Stimulated activated memory B cell treated with anti-CD40 and anti-IgM and Interleukin-4, amounts not matched to agents 10 μg/mL and 1 μg/mL and 100 μg/mL, for 72 hours (primary cell): ENCODE data around the gene LPAR2.

Experiments
- ATAC-seq: fragments of 150-1000 bp; cut with Tn5 transposase; 2 replicates; pipeline ENCODE4 v1.10.0; 2021
- H3K27ac Mint-ChIP-seq: one replicate; pipeline ENCODE4 v1.8.0; 2022; ENCODE audit warnings: mild to moderate bottlenecking, mixed read lengths
- H3K27me3 Mint-ChIP-seq: one replicate; pipeline ENCODE4 v1.8.0; 2022; ENCODE audit warnings: mixed read lengths
- H3K36me3 Mint-ChIP-seq: one replicate; pipeline ENCODE4 v1.8.0; 2022; ENCODE audit warnings: mixed read lengths
- H3K4me1 Mint-ChIP-seq: one replicate; pipeline ENCODE4 v1.8.0; 2022; ENCODE audit warnings: mixed read lengths
- H3K4me3 Mint-ChIP-seq: one replicate; pipeline ENCODE4 v1.8.0; 2022; ENCODE audit warnings: mild to moderate bottlenecking, moderate library complexity, mixed read lengths
- H3K9me3 Mint-ChIP-seq: one replicate; pipeline ENCODE4 v1.8.0; 2022; ENCODE audit warnings: mixed read lengths

The LPAR2 gene

DNA sequence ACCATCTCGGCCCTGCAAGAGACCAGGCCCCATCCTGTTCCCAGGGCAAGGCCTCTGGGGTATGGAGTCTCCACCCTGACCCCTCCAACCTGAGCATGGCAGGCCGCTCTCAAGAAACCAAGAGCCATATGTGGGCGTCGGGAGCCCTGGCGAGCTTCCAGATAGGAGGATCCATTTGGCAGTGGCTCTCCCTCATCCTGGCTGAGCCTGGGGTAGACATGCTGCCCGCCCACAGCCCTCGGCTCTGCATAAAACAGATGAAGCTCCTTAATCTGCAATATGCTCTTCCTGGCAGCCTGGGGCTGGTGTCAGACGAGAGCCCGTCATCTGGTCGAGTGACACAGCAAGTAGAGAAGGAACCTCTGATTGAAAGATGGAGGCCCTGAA lies 29.4 kb upstream of the LPAR2 start:
- no peak for ATAC-seq
- no peaks in the 10 kb centered on the region for H3K9me3 Mint-ChIP-seq
- H3K4me1 Mint-ChIP-seq, result peaks cover 17% of the 10 kb centered on the region
- H3K36me3 Mint-ChIP-seq, result peaks cover 61% of the 10 kb centered on the region
- H3K27ac Mint-ChIP-seq, result no peak overlapping the region
- no peak overlapping the region for H3K4me3 Mint-ChIP-seq
- H3K27me3 Mint-ChIP-seq, result no peaks in the 10 kb centered on the region

DNA sequence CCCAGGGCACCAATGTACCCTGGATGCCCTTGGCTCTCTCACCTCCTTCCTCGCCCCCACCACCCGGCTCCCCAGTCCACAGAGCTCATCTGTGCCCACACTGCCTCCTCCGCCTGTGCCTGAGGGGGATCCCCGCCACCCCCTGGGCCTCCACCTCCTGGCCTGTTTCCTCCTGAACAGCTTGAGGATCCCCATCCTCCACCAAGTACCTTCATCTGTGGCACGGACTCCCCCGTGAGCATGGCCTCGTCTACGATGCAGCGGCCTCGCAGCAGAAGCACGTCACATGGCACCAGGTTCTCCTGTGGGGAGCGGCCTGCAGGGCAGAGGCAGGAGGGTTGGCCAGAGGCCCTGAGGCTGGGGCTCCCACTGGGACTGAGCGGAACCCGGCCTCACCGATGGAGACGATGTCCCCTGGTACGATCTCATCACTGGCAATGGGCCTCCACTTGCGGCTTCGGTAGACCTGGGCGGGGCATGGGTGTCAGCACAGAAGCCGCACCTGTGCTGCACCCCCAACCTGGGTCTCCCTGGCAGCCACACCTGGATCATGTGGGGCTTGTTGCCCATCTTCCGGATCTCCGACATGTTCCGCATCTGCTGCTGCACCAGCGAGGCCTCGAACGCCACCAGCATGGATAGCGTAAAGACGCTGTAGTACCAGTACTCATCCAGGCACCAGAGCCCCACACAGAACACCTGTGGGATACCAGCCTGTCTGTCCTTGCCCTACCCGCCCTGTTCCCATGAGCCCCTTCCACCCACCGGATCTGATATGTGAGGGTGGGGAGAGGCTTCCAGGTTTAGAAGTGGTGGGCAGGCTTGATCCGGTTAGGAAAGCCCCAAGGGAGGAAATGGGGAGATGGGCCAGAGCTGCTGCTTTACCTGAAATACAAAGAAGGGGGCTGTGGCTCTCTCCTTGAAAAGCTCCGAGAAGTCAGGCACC lies 28.7 kb upstream of the LPAR2 start:
- Mint-ChIP-seq H3K9me3 (no peaks in the 10 kb centered on the region), H3K27me3 (no peaks in the 10 kb centered on the region), H3K4me3 (no peak overlapping the region), H3K36me3 (peaks cover 67% of the 10 kb centered on the region), H3K27ac (no peak overlapping the region), H3K4me1 (peaks cover 11% of the 10 kb centered on the region)
- ATAC-seq, result no peak

DNA sequence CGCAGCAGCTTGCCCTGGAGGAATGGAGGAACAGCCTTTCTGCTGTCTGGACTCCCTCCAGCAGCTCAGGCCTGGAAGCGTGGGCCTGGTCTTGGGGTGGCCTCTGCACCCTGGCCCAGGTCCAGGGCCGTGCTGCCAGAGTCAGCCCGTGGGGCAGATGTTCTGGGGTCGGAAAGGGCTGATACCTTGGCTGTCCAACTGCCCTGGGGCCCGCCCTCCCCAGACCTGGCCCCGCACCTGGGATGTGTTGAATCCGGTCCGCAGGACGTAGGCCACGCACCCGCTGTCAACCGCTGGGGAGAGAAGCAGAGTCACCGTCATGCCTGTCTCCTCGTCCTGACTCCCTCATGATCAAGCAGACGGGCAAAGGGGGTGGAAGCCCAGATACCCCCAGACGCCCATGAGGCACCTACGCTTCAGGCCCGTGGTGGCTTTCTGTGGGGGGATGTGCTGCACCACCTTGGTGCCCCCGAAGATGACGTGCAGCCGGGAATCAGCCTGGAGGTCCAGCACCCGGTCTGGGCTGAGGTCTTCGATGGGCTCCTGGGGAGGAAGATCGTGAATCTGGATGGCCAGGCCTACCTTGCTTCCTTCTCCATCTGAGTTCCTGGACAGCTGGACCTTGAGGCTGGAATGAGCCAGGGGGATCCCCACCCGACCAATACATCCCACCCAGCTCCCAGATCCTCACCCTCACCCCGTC lies 27.8 kb upstream of the LPAR2 start:
- Mint-ChIP-seq H3K27me3 (no peaks in the 10 kb centered on the region), H3K9me3 (no peaks in the 10 kb centered on the region), H3K4me3 (no peak overlapping the region), H3K27ac (no peak overlapping the region), H3K36me3 (peaks cover 64% of the 10 kb centered on the region), H3K4me1 (peaks cover 2% of the 10 kb centered on the region)
- no peak for ATAC-seq

DNA sequence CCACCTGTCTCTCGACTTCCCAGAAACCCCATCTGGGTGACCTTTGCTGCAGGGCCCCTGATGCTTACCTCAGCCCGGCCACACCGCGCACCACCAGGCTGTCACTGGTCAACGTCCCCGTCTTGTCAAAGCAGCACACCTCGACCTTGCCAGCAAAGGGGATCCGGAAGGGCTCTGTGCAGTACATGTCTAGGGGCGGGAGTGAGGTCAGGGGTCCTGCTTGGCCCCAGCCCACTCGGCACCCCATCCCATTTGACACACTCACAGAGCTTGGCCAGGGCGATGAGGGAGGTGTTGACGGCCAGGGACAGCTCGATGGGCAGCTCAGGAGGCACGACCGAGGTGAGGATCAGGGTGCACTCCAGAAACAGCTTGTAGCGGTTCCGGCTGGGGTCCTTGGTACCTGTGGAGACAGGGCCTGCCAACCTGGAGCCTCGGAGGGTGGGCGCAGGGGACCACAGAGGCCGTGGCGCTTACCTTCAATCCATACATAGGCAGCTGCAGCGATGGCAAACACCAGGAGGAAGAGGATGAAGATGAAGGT lies 27.1 kb upstream of the LPAR2 start:
- Mint-ChIP-seq H3K36me3 (peaks cover 69% of the 10 kb centered on the region), H3K9me3 (no peaks in the 10 kb centered on the region), H3K27ac (no peak overlapping the region), H3K4me1 (no peaks in the 10 kb centered on the region), H3K4me3 (no peak overlapping the region), H3K27me3 (no peaks in the 10 kb centered on the region)
- no peak for ATAC-seq

DNA sequence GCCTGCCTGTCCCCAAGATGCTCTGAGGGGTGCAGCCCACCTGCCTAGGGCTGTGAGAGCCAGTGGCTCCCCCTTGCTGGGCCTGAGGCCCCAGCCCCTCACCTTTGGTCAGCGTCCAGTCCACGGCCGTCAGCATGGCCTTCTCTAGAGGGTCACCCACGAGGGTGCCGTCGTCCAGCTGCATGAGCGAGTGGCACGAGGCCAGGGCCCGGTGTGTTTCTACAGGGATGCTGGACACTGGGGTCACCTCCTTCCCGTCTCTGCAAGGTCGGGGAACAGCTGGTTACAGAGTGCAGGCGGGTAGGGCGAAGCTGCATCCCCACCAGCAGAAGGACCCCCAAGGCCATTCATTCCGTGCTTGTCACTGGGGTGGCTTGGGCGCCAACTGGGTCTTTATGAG lies 26.4 kb upstream of the LPAR2 start:
- H3K4me1 Mint-ChIP-seq, result no peaks in the 10 kb centered on the region
- ATAC-seq, result no peak
- no peaks in the 10 kb centered on the region for H3K27me3 Mint-ChIP-seq
- H3K4me3 Mint-ChIP-seq, result no peak overlapping the region
- peaks cover 68% of the 10 kb centered on the region for H3K36me3 Mint-ChIP-seq
- no peaks in the 10 kb centered on the region for H3K9me3 Mint-ChIP-seq
- H3K27ac Mint-ChIP-seq, result no peak overlapping the region

DNA sequence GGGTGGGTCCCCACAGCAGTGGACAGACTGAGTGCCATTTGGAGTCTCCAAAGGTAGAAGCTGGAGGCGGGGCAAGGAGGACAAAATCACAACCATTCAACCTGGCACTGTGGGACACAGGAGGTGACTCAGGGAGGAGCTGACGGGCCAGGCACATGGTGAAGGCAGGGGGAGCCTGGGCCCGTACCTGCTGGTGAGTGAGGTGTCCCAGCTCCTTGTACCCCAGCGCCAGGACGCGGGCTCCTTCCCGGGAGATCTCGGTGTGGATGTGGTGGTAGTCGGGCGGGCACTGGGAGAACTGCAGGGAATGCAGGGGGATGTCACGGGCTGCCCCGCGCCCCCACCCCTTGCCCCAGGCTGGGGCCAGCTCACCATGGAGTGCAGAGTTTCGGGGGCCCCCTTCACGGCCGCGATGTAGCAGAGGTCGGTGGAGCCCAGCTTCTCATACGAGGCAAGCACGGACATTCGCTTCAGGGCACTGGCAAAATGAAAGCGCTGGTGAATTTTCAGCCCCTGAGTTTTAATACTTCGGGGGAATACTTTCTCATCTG lies 25.7 kb upstream of the LPAR2 start:
- no peak for ATAC-seq
- Mint-ChIP-seq H3K9me3 (no peaks in the 10 kb centered on the region), H3K36me3 (peaks cover 72% of the 10 kb centered on the region), H3K27me3 (no peaks in the 10 kb centered on the region), H3K4me3 (no peak overlapping the region), H3K4me1 (no peaks in the 10 kb centered on the region), H3K27ac (no peak overlapping the region)

DNA sequence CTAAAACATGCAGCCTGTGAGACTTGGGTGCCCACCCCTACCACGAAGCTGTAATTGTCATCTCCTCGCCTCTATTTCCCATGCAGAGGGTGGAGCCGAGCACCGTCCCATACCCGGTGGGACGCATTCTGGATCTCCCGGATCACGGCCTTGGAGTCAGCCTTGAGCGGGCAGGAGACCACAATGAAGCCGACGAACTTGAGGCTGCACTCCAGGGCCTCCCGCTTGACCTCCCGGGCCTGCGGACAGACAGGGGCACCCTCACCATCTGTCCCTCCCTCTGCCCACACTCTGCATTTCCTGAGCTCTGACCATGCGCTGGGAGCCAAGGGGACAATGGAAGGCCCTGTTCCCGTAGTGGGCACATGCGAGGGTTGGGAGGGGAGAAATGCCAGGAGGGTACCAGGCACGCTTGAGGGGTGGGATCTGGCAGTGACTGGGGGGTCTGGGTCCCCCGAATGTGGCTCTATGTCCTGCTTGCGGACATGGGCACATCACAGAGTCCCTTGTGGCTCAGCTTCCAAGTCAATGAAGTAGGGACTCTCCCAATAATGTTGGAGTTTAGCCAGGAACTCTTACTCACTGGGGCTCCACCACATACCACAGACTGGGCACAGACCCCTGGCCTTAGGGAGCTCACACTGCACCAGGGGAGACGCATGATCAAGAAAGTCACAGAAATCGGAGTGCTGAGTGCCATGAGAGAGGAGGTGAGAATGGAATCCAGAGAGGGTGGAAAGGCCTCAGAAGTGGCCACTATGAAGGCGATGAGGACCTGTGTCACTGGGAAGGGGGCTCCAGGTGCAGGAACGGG lies 24.7 kb upstream of the LPAR2 start:
- Mint-ChIP-seq H3K27me3 (no peaks in the 10 kb centered on the region), H3K36me3 (peaks cover 73% of the 10 kb centered on the region), H3K9me3 (no peaks in the 10 kb centered on the region), H3K4me1 (no peaks in the 10 kb centered on the region), H3K4me3 (no peak overlapping the region), H3K27ac (no peak overlapping the region)
- no peak for ATAC-seq

DNA sequence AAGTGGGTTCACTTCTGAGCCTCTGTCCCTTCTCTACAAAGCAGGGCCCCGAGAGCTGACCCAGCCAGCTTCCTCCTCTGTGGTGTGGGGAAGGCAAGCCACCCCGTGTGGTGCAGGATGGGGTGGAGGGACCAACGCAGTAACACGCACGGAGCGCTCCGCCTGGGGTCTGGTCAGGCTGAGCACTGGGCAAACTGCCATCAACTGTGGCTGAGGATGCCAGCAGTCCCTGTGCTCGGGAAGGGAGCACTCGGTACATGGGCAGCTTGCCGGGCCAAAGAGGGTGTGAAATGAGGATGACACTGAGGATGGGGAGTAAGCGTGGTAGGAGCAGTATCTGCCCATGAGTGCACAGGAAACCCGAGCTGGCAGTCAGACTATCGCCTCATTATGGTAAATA lies 23.1 kb upstream of the LPAR2 start:
- Mint-ChIP-seq H3K9me3 (no peaks in the 10 kb centered on the region), H3K4me1 (no peaks in the 10 kb centered on the region), H3K27me3 (no peaks in the 10 kb centered on the region), H3K36me3 (peaks cover 73% of the 10 kb centered on the region), H3K27ac (no peak overlapping the region), H3K4me3 (no peak overlapping the region)
- no peak for ATAC-seq

DNA sequence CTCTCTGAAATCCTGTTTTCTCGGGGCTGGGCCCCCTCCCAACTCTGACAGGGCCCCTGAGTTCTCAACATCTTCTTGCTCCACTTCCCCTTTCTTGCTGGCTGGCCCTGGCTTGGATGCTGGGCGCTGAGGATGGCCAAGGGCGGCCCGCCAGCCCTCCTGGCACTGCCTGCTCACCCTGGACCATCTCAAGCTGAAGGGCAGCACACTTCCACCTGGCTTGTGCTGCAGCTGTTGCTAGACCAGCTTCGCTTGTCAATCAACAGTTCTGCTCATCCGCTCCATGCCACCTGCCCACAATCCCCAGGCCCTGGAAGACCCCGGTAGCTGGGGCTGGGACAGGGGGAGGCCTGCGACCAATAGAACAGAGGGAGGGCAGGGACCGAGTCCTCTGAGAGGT lies 22.3 kb upstream of the LPAR2 start:
- Mint-ChIP-seq H3K36me3 (peaks cover 73% of the 10 kb centered on the region), H3K4me3 (no peak overlapping the region), H3K27me3 (no peaks in the 10 kb centered on the region), H3K9me3 (no peaks in the 10 kb centered on the region), H3K27ac (no peak overlapping the region), H3K4me1 (no peaks in the 10 kb centered on the region)
- no peak for ATAC-seq

DNA sequence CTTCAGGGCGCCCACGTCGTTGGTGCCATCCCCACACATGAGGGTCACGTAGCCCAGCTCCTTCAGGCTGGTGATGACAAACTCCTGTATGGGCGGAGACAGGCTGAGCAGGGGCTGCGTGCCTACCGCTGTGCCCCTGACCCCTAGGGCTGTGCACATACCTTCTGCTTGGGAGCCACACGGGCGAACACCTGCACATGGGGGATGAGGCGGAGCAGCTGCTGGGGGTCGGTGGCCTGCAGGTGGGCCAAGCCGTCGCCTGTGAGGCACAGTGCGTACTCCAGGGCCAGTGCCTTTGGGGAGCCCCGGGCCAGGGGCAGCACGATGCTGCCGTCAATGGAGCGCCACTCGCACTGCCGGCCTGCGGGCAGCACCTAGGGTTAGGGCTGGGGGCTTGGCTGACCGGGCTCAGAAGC lies 21.6 kb upstream of the LPAR2 start:
- Mint-ChIP-seq H3K4me1 (no peaks in the 10 kb centered on the region), H3K27ac (peak overlapping the region; percentile 61)

DNA sequence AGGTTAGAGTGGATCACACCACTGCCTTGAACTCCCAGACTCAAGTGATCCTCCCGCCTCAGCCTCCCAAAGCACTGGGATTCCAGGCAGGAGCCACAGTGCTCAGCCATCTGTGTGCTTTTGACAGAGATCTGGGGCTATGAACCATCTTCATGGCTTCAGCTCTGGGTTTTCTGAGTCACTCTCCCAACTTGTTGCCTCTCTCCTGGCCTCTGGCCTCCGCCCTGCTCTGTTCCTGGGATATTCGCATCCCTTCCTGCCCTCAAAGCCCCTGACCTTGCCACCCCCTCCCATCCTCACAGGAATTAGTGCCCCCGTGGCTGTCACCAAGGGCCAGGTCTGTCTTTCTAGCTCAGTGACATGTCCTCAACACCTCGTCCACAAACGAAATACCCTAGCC lies 21.1 kb upstream of the LPAR2 start:
- Mint-ChIP-seq H3K27ac (peak overlapping the region; percentile 61), H3K27me3 (no peaks in the 10 kb centered on the region), H3K36me3 (peaks cover 73% of the 10 kb centered on the region), H3K4me3 (no peak overlapping the region), H3K4me1 (peaks cover 4% of the 10 kb centered on the region), H3K9me3 (no peaks in the 10 kb centered on the region)
- ATAC-seq, result no peak

More for the DNA sequence above, 21.6 kb upstream of the LPAR2 start:
- Mint-ChIP-seq H3K27me3 (no peaks in the 10 kb centered on the region), H3K9me3 (no peaks in the 10 kb centered on the region), H3K4me3 (no peak overlapping the region), H3K36me3 (peaks cover 73% of the 10 kb centered on the region)
- no peak for ATAC-seq

DNA sequence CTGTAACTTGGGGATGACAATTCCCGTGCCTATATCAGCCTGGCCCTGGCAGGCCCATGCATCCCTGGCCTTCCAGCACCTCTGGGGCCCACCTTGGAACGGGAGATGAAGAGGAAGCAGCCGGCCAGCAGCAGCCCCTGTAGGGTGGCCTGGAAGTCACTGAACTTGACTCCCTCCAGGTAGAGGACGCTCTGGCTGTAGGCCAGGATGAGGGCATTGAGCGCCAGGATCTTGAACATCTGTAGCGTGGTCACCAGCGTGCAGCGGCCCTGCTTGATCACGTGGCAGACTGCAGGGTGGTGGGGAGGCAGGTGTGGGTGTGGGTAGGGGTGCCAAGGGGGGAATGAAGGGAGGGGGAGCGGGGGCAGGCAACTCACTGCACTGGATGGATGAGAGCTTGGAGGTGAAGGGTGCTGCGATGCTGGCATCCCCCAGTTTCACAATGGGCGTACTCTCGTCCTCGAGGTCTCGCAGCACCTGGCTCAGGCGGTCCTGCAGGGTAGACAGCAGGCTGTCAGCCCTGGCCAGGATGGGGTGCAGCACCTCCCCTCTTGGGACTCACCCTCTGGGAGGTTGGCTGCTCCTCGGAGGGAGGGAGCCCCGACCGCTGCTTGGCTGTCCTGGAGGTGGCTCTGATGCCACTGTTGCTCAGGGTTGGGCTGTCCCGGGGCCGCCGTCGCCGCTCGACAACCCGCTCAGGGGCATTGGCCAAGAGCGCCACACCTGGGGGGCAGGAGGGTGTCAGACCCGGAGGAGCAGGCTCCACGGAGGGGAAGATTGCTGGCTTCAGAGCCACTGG lies 19.2 kb upstream of the LPAR2 start:
- Mint-ChIP-seq H3K4me1 (peaks cover 18% of the 10 kb centered on the region), H3K27me3 (no peaks in the 10 kb centered on the region), H3K9me3 (no peaks in the 10 kb centered on the region), H3K36me3 (peaks cover 64% of the 10 kb centered on the region), H3K4me3 (no peak overlapping the region), H3K27ac (no peak overlapping the region)
- no peak for ATAC-seq

DNA sequence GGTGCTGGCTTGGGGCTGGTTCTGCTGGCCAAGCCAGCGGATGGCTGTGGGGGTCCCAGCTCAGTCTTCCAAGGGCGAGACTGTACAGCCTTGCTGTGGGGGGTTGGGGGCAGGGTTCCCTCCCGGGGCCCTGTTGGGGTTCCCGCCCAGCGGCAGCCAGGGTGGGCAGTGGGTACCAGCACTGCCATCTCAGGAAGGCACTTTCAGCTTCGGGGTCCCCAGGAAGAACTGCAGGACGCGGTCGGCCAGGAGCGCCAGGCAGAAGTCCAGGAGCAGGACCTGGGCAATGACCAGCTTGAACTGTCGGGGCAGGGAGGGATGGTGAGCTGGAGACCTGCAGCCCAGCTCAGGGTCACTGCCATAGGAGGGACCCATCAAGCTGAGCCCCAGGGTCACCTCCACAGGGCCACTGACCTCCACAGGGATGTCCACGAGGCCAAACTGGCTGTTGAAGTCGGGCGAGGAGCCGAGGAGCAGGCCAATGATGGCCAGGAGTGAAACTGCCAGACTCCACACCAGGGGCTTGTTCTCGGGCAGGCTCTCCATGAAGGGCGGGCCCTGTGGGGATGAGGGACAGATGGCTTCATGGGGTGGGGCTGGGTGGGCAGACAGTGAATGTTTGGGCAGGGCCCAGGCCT lies 17.3 kb upstream of the LPAR2 start:
- Mint-ChIP-seq H3K27ac (no peak overlapping the region), H3K36me3 (peaks cover 57% of the 10 kb centered on the region), H3K27me3 (no peaks in the 10 kb centered on the region), H3K4me3 (no peak overlapping the region), H3K4me1 (peaks cover 25% of the 10 kb centered on the region), H3K9me3 (no peaks in the 10 kb centered on the region)
- ATAC-seq, result no peak

DNA sequence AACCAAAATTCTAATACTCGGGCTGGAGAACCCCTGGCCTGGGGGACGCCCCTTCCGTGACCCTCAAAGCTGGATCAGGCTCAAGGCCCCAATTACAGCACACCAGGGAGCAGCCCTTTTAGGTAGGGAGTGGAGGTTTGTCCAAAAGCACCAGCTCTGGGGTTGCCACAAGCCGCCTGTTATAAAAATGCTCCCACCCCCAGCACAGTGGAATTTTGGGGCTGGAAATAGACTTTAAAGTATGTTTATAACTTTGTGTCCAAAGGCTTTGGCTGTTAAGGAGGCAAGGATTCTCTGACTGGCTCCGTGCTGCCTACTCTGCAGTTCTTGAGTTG lies 16.0 kb upstream of the LPAR2 start:
- no peaks in the 10 kb centered on the region for H3K27me3 Mint-ChIP-seq
- no peaks in the 10 kb centered on the region for H3K9me3 Mint-ChIP-seq
- peaks cover 25% of the 10 kb centered on the region for H3K4me1 Mint-ChIP-seq
- peaks cover 60% of the 10 kb centered on the region for H3K36me3 Mint-ChIP-seq
- no peak for ATAC-seq
- peak overlapping the region; percentile 98 for H3K27ac Mint-ChIP-seq
- peak overlapping the region; percentile 99 for H3K4me3 Mint-ChIP-seq
